GM21423 (cell line): ENCODE data around the gene MAN2A2.

Experiments
- ATAC-seq: cut with Tn5 transposase; IDR thresholded peaks from one replicate; pipeline ENCODE4 v1.9.1; 2021; ENCODE audit warnings: mild to moderate bottlenecking, moderate library complexity; ENCODE audit not compliant: unreplicated experiment

Gene MAN2A2

GRCh38 chr15:90902840-90903732 lies at the start of gene MAN2A2:
Gene MAN2A2 (plus strand): TSS chr15:90903302. CDS start chr15:90904208, 906 bp downstream.
- ATAC-seq, result peak; percentile 48

- ATAC-seq, result no peak
Measured at GRCh38 chr15:90855139-90855538, 48.0 kb upstream of the MAN2A2 start.

GRCh38 chr15:90857337-90857736 lies 45.8 kb upstream of the MAN2A2 start:
- no peak for ATAC-seq

GRCh38 chr15:90857883-90858443 lies 45.1 kb upstream of the MAN2A2 start:
- no peak for ATAC-seq

GRCh38 chr15:90859234-90860131 lies 43.6 kb upstream of the MAN2A2 start:
- ATAC-seq, result no peak

- no peak for ATAC-seq
Measured at GRCh38 chr15:90860450-90860849, 42.7 kb upstream of the MAN2A2 start.

- no peak for ATAC-seq
Measured at GRCh38 chr15:90860942-90861675, 42.0 kb upstream of the MAN2A2 start.

- no peak for ATAC-seq
Measured at GRCh38 chr15:90862487-90862886, 40.6 kb upstream of the MAN2A2 start.

- no peak for ATAC-seq
Measured at GRCh38 chr15:90862964-90863778, 39.9 kb upstream of the MAN2A2 start.

- no peak for ATAC-seq
Measured at GRCh38 chr15:90863987-90864386, 39.1 kb upstream of the MAN2A2 start.

GRCh38 chr15:90864507-90864906 lies 38.6 kb upstream of the MAN2A2 start:
- ATAC-seq, result no peak

- ATAC-seq, result no peak
Measured at GRCh38 chr15:90865702-90866101, 37.4 kb upstream of the MAN2A2 start.

- ATAC-seq, result no peak
Measured at GRCh38 chr15:90866161-90866715, 36.9 kb upstream of the MAN2A2 start.

GRCh38 chr15:90866800-90867199 lies 36.3 kb upstream of the MAN2A2 start:
- ATAC-seq, result no peak

GRCh38 chr15:90868261-90868689 lies 34.8 kb upstream of the MAN2A2 start, which contains the start of gene FURIN:
Gene FURIN (plus strand): TSS chr15:90868588. CDS start chr15:90875741, 7,153 bp downstream.
- no peak for ATAC-seq

GRCh38 chr15:90869140-90869541 lies 34.0 kb upstream of the MAN2A2 start:
- ATAC-seq, result no peak

- ATAC-seq, result no peak
Measured at GRCh38 chr15:90869601-90870353, 33.3 kb upstream of the MAN2A2 start.

- no peak for ATAC-seq
Measured at GRCh38 chr15:90870354-90871138, 32.6 kb upstream of the MAN2A2 start.
